ENCODE measurements around the gene CFH.
"Not testable (repeated sequence)": the region's sequence is repeated elsewhere in the genome, so short reads cannot be mapped to it uniquely, and the experiment has no call there.

The CFH gene

GRCh38 chr1:196765019-196765740 is 113.3 kb downstream of the CFH start:
- not testable (repeated sequence) for DNase-seq, ATAC-seq

GRCh38 chr1:196769823-196770222 is 118.0 kb downstream of the CFH start:
- not testable (repeated sequence) for DNase-seq, ATAC-seq

GRCh38 chr1:196773713-196774112 is 121.9 kb downstream of the CFH start:
- ATAC-seq (no peak), DNase-seq (no peak)

GRCh38 chr1:196774175-196774574 is 122.3 kb downstream of the CFH start:
- DNase-seq (no peak), ATAC-seq (no peak)

- ATAC-seq (no peak), DNase-seq (no peak)
These were observed 122.8 kb downstream of the CFH start, which contains the start of gene CFHR3 for GRCh38 chr1:196774603-196775002. TSS of gene CFHR3 (plus strand) at chr1:196774840. CDS start at chr1:196774887, 47 bp downstream.

GRCh38 chr1:196777603-196778002 is 125.8 kb downstream of the CFH start:
- ATAC-seq (no peak), DNase-seq (no peak)

GRCh38 chr1:196779093-196779492 is 127.2 kb downstream of the CFH start:
- DNase-seq, result no peak
- ATAC-seq, result no peak

- not testable (repeated sequence) for ATAC-seq, DNase-seq
These were observed 139.4 kb downstream of the CFH start for GRCh38 chr1:196791252-196791651.

GRCh38 chr1:196794103-196794502 is 142.3 kb downstream of the CFH start:
- not testable (repeated sequence) for ATAC-seq

More at GRCh38 chr1:196794103-196794502, 142.3 kb downstream of the CFH start:
- not testable (repeated sequence) for DNase-seq

Measured in stimulated activated naive CD8-positive, alpha-beta T cell treated with anti-CD3 and anti-CD28 coated beads, Interleukin-15, Interleukin-2, amounts not matched to agents 100 U/mL and 50 U/mL, for 24 hours (primary cell).